ENCODE data around the gene ELAVL4.

DNA sequence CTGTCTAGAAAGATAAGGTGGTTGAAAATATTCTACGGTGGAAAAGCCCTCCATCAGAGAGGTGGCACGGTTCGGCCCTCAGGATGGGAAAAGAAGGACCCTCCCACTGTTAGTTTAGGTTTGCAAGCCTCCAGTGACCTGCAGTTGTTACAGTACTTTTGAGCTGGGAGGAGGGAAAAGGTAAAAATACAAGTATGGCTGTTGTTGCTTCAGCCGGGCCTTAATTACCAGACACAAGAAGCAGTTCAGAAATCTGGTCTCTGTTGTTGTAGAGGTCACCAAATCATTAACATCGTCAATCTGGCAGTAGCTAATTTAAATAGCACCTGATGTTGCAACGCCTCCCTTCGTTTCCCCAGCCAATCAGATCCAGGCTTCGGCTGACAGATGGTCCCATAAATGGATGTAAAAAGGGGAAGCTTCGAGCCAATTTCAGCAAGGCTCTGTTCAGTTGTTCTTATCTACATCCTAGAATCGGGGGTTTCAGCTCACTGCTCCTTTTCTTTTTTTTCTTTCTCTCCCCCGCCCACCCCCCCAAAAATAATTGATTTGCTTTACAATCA is at the start of gene ELAVL4:
- TF ChIP-seq, protein P1, sequence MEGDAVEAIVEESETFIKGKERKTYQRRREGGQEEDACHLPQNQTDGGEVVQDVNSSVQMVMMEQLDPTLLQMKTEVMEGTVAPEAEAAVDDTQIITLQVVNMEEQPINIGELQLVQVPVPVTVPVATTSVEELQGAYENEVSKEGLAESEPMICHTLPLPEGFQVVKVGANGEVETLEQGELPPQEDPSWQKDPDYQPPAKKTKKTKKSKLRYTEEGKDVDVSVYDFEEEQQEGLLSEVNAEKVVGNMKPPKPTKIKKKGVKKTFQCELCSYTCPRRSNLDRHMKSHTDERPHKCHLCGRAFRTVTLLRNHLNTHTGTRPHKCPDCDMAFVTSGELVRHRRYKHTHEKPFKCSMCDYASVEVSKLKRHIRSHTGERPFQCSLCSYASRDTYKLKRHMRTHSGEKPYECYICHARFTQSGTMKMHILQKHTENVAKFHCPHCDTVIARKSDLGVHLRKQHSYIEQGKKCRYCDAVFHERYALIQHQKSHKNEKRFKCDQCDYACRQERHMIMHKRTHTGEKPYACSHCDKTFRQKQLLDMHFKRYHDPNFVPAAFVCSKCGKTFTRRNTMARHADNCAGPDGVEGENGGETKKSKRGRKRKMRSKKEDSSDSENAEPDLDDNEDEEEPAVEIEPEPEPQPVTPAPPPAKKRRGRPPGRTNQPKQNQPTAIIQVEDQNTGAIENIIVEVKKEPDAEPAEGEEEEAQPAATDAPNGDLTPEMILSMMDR (IDR thresholded peaks at IDR 0.05; ENCODE audit: borderline replicate concordance, extremely low read depth, low read length, poor library complexity, severe bottlenecking) = no peak
- no peak for TF ChIP-seq EZH2 (IDR thresholded peaks at IDR 0.05; ENCODE audit: borderline replicate concordance, low read depth, low read length, severe bottlenecking)
